HG03460 (cell line): ENCODE results near the gene MGMT.

ENCODE experiments used
- ATAC-seq: cut with Tn5 transposase; IDR thresholded peaks from one replicate; pipeline ENCODE4 v1.9.1; 2021; ENCODE audit not compliant: unreplicated experiment

MGMT gene

GRCh38 chr10:129814681-129815646, 347.9 kb downstream of the MGMT start:
- no peak for ATAC-seq

GRCh38 chr10:129815898-129816655, 349.0 kb downstream of the MGMT start:
- ATAC-seq: no peak

- no peak for ATAC-seq
Measured at GRCh38 chr10:129816656-129817045, 349.6 kb downstream of the MGMT start.
